HCT116 (cell line): ENCODE results near the gene STXBP3. TPM values are rescaled to one million over a fixed set of nuclear protein-coding genes. Genes with fewer than 3 reads are reported as not detected.

Source experiments
- ATAC-seq: fragments of 200-7000 bp; cut with Tn5 transposase; 2 replicates; pipeline ENCODE4 v1.9.1; 2020; ENCODE audit warnings: mild to moderate bottlenecking, moderate library complexity
- BruUV-seq: library from RNA; stranded (reverse); fragments of 400-500 nt; replicated peaks from 2 replicates; lab custom pipeline; 2021; lab: Mats Ljungman, UMichigan
- CTCF ChIA-PET: fragments of 300-600 bp; sonication (Branson Sonifier 250); formaldehyde crosslinking; loops from one replicate; lab custom pipeline; 2021; ENCODE audit warnings: antibody characterized with exemption; lab: Charles Lee
- POLR2A ChIA-PET: fragments of 300-600, 350-600 bp; sonication (Branson Sonifier 250); formaldehyde crosslinking; loops from one replicate; lab custom pipeline; 2021; ENCODE audit warnings: antibody characterized with exemption; lab: Charles Lee
- RAD21 ChIA-PET, 2 experiments: fragments of 300-600 bp; sonication (Branson Sonifier 250); formaldehyde crosslinking; loops; one replicate each; lab custom pipeline; 2023; ENCODE audit warnings: low total read pairs in 2 of 2; ENCODE audit not compliant: uncharacterized antibody in 2 of 2, unreplicated experiment in 2 of 2, low non-redundant PET in 1 of 2; lab: Charles Lee
- DNase-seq: peaks from one replicate; pipeline ENCODE4 v3.0.0-alpha.2; 2010; ENCODE audit warnings: low read depth, low spot score
- H2AFZ ChIP-seq: fragments of 200-600 bp; shearing (Covaris generic), sonication (generic); 2 replicates; pipeline ENCODE4 v1.6.1; 2017; ENCODE audit warnings: low read depth, mixed run types, mixed read lengths, antibody characterized with exemption, low read length; ENCODE audit not compliant: poor library complexity, severe bottlenecking
- H3K27ac ChIP-seq: 2 replicates; pipeline ENCODE4 v1.5.1; 2012; ENCODE audit warnings: low read depth, low read length
- H3K27me3 ChIP-seq: fragments of 200-600 bp; sonication (generic); 2 replicates; pipeline ENCODE4 v1.6.1; 2016; ENCODE audit warnings: mixed run types, low read length, mixed read lengths; ENCODE audit not compliant: insufficient read depth
- H3K36me3 ChIP-seq, 2 experiments: fragments of 200-500 bp in 1 of 2; fragments of 200-600 bp in 1 of 2; sonication (Bioruptor generic) in 1 of 2; sonication (generic) in 1 of 2; 2 replicates each; pipeline versions ENCODE4 v1.5.1 to v1.6.1; 2014 to 2016; ENCODE audit warnings: low read length in 2 of 2, inconsistent platforms in 1 of 2, mixed read lengths in 1 of 2, mixed run types in 1 of 2; ENCODE audit not compliant: insufficient read depth in 2 of 2, control insufficient read depth in 1 of 2
- H3K4me1 ChIP-seq, 2 experiments: fragments of 200-600 bp in 1 of 2; sonication (generic) in 1 of 2; 2 replicates each; pipeline versions ENCODE4 v1.5.1 to v1.6.1; 2012 to 2017; ENCODE audit warnings: low read length in 2 of 2, inconsistent platforms in 1 of 2, mild to moderate bottlenecking in 1 of 2, mixed read lengths in 1 of 2, mixed run types in 1 of 2, moderate library complexity in 1 of 2; ENCODE audit not compliant: insufficient read depth in 2 of 2, control insufficient read depth in 1 of 2
- H3K4me2 ChIP-seq: fragments of 200-600 bp; sonication (generic); 2 replicates; pipeline ENCODE4 v1.6.1; 2017; ENCODE audit warnings: mixed run types, low read length, mixed read lengths
- H3K4me3 ChIP-seq, 2 experiments: fragments of 200-600 bp in 1 of 2; sonication (generic) in 1 of 2; replicated peaks in 1 of 2; 2 replicates each; pipeline ENCODE4 v1.5.1; 2011 to 2016; ENCODE audit warnings: low read length in 2 of 2, control low read depth in 1 of 2, low read depth in 1 of 2, mild to moderate bottlenecking in 1 of 2, mixed read lengths in 1 of 2, mixed run types in 1 of 2
- H3K79me2 ChIP-seq: fragments of 200-600 bp; sonication (generic); 2 replicates; pipeline ENCODE4 v1.6.1; 2017; ENCODE audit warnings: mild to moderate bottlenecking, mixed run types, low read length, moderate library complexity, mixed read lengths; ENCODE audit not compliant: insufficient read depth
- H3K9ac ChIP-seq: fragments of 200-600 bp; sonication (generic); 2 replicates; pipeline ENCODE4 v1.6.1; 2016; ENCODE audit warnings: low read length, mixed read lengths
- H3K9me2 ChIP-seq: fragments of 200-600 bp; sonication (generic), shearing (Covaris generic); 2 replicates; pipeline ENCODE4 v1.6.1; 2017; ENCODE audit warnings: mixed run types, mild to moderate bottlenecking, moderate library complexity; ENCODE audit not compliant: insufficient read depth
- H3K9me3 ChIP-seq, 2 experiments: fragments of 200-500 bp in 1 of 2; fragments of 200-600 bp in 1 of 2; sonication (Bioruptor generic) in 1 of 2; sonication (generic) in 1 of 2; 2 replicates each; pipeline ENCODE4 v1.6.1; 2014 to 2017; ENCODE audit warnings: low read length in 2 of 2, mixed read lengths in 2 of 2, inconsistent platforms in 1 of 2, low read depth in 1 of 2, mild to moderate bottlenecking in 1 of 2, mixed run types in 1 of 2, moderate library complexity in 1 of 2; ENCODE audit not compliant: control insufficient read depth in 1 of 2, insufficient read depth in 1 of 2
- H4K20me1 ChIP-seq: fragments of 200-600 bp; sonication (generic), shearing (Covaris generic); 2 replicates; pipeline ENCODE4 v1.6.1; 2017; ENCODE audit warnings: mixed run types, mild to moderate bottlenecking, moderate library complexity; ENCODE audit not compliant: insufficient read depth
- CEBPB ChIP-seq: IDR thresholded peaks from 2 replicates; pipeline ENCODE4 v1.6.1; 2012; ENCODE audit warnings: low read depth
- CTCF ChIP-seq, 3 experiments: fragments of 200-600 bp in 1 of 3; sonication (generic) in 1 of 3; IDR thresholded peaks in 2 of 3; conservative IDR thresholded peaks in 1 of 3; 2 replicates each; pipeline ENCODE4 v1.5.1; 2012 to 2017; ENCODE audit warnings: low read depth in 2 of 3, low read length in 2 of 3, antibody characterized with exemption in 1 of 3, borderline replicate concordance in 1 of 3, control low read depth in 1 of 3, mild to moderate bottlenecking in 1 of 3, mixed read lengths in 1 of 3, mixed run types in 1 of 3, moderate library complexity in 1 of 3; ENCODE audit not compliant: insufficient read depth in 1 of 3
- EZH2 ChIP-seq: fragments of 200-600 bp; sonication (generic); IDR thresholded peaks from 2 replicates; pipeline ENCODE4 v1.6.1; 2017; ENCODE audit warnings: antibody characterized with exemption, mixed run types
- EZH2phosphoT487 ChIP-seq: fragments of 200-600 bp; IDR thresholded peaks from 2 replicates; pipeline ENCODE4 v1.6.1; 2018; ENCODE audit warnings: antibody characterized with exemption, borderline replicate concordance
- FOSL1 ChIP-seq: IDR thresholded peaks from 2 replicates; pipeline ENCODE4 v1.6.1; 2012; ENCODE audit warnings: low read depth
- POLR2A ChIP-seq: IDR thresholded peaks from 2 replicates; pipeline ENCODE4 v1.7.0; 2011; ENCODE audit warnings: borderline replicate concordance; ENCODE audit not compliant: insufficient read depth, insufficient read length; ENCODE audit errors: extremely low read depth
- RAD21 ChIP-seq: IDR thresholded peaks from 2 replicates; pipeline ENCODE4 v1.6.1; 2012; ENCODE audit warnings: low read depth, mild to moderate bottlenecking
- ZNF274 ChIP-seq: fragments of 200-500 bp; sonication (Bioruptor generic); IDR thresholded peaks from 2 replicates; pipeline ENCODE4 v1.6.1; 2014; ENCODE audit warnings: mild to moderate bottlenecking, low read depth, low read length, inconsistent platforms
- intact Hi-C: fragments of 100-400 bp; cut with micrococcal nuclease; formaldehyde crosslinking; loops from 2 replicates; pipeline ENCODE4 v1.10.0; 2022
- total RNA-seq: library from RNA; stranded (reverse); gene quantifications from one replicate; pipeline ENCODE4 v1.2.1, GENCODE V29; 2021; ENCODE audit not compliant: unreplicated experiment
- TF ChIP-seq, protein P1 (sequence below): IDR thresholded peaks from 2 replicates; pipeline ENCODE4 v1.6.1; 2011; ENCODE audit warnings: mild to moderate bottlenecking, low read length, moderate library complexity; ENCODE audit not compliant: insufficient replicate concordance; ENCODE audit errors: extremely low read depth
- TF ChIP-seq, protein P2 (sequence below): IDR thresholded peaks from 2 replicates; pipeline ENCODE4 v1.6.1; 2012

The STXBP3 gene
- total RNA-seq, 1 experiment from 2014 or later = 22.6 TPM

- ATAC-seq = peak; percentile 87
- Histone ChIP-seq H3K36me3 (no peaks in the 10 kb centered on the region), H2AFZ (no peak overlapping the region), H3K9me2 (no peaks in the 10 kb centered on the region), H3K27ac (no peak overlapping the region), H3K79me2 (no peaks in the 10 kb centered on the region), H3K27me3 (no peaks in the 10 kb centered on the region), H3K9ac (no peak overlapping the region), H3K4me3 (no peak overlapping the region), H3K4me2 (no peak overlapping the region), H3K9me3 (no peaks in the 10 kb centered on the region), H4K20me1 (no peaks in the 10 kb centered on the region), H3K4me1 (peaks cover 5 to 10% of the 10 kb centered on the region in 2 experiments)
- no peak for DNase-seq
- intact Hi-C loops = no loop called here
- ChIA-PET POLR2A (no interaction called here), CTCF (interaction anchor here (0.8 to 1.7 kb wide), 3 partner anchors 9 to 17 kb away, joined by 3 read pairs; partner anchors contain the start of gene PRPF38B), RAD21 (no interaction called here)
- TF ChIP-seq ZNF274 (no peak), FOSL1 (no peak), EZH2 (no peak), POLR2A (no peak), RAD21 (peak; percentile 35; the same call in 1 of the 2 replicates), CEBPB (no peak), CTCF (IDR thresholded peaks at IDR 0.05 in 2 of 3, conservative IDR thresholded peaks at IDR 0.05 in 1 of 3; ENCODE audit: borderline replicate concordance in 1 of 3, insufficient read depth in 1 of 3, low read depth in 2 of 3, low read length in 2 of 3) (peak in 2 of 3 experiments; percentile 42 to 48; a peak in 3 of 6 replicates), EZH2phosphoT487 (no peak)
- TF ChIP-seq, protein P1, sequence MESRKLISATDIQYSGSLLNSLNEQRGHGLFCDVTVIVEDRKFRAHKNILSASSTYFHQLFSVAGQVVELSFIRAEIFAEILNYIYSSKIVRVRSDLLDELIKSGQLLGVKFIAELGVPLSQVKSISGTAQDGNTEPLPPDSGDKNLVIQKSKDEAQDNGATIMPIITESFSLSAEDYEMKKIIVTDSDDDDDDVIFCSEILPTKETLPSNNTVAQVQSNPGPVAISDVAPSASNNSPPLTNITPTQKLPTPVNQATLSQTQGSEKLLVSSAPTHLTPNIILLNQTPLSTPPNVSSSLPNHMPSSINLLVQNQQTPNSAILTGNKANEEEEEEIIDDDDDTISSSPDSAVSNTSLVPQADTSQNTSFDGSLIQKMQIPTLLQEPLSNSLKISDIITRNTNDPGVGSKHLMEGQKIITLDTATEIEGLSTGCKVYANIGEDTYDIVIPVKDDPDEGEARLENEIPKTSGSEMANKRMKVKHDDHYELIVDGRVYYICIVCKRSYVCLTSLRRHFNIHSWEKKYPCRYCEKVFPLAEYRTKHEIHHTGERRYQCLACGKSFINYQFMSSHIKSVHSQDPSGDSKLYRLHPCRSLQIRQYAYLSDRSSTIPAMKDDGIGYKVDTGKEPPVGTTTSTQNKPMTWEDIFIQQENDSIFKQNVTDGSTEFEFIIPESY = no peak
- TF ChIP-seq, protein P2, sequence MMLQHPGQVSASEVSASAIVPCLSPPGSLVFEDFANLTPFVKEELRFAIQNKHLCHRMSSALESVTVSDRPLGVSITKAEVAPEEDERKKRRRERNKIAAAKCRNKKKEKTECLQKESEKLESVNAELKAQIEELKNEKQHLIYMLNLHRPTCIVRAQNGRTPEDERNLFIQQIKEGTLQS = no peak
- BruUV-seq = no TSS peak
These were observed 37.5 kb upstream of the STXBP3 start for GRCh38 chr1:108708691-108709660.
